ENCODE results near the gene LEFTY2.
"Not testable (repeated sequence)": the region's sequence is repeated elsewhere in the genome, so short reads cannot be mapped to it uniquely, and the experiment has no call there.

Gene LEFTY2

GRCh38 chr1:225941187-225941941 lies at the start of gene LEFTY2:
LEFTY2 (minus strand) TSS chr1:225941220; CDS start chr1:225941140, 80 bp downstream.
- DNase-seq = no peak

- DNase-seq = peak; percentile 31
These were observed 46.7 kb upstream of the LEFTY2 start for GRCh38 chr1:225987491-225988316.

GRCh38 chr1:225981714-225982113 lies 40.7 kb upstream of the LEFTY2 start:
- no peak for DNase-seq

- no peak for DNase-seq
These were observed 39.2 kb upstream of the LEFTY2 start for GRCh38 chr1:225980005-225980836.

GRCh38 chr1:225979421-225979820 lies 38.4 kb upstream of the LEFTY2 start:
- DNase-seq = no peak

GRCh38 chr1:225977937-225978748 lies 37.1 kb upstream of the LEFTY2 start:
- no peak for DNase-seq

- DNase-seq = not testable (repeated sequence)
These were observed 34.1 kb upstream of the LEFTY2 start for GRCh38 chr1:225975146-225975545.

- no peak for DNase-seq
These were observed 33.4 kb upstream of the LEFTY2 start for GRCh38 chr1:225974454-225974853.

GRCh38 chr1:225973158-225973557 lies 32.1 kb upstream of the LEFTY2 start:
- no peak for DNase-seq

- DNase-seq = no peak
These were observed 31.5 kb upstream of the LEFTY2 start for GRCh38 chr1:225972344-225973152.

- not testable (repeated sequence) for DNase-seq
These were observed 29.7 kb upstream of the LEFTY2 start for GRCh38 chr1:225970592-225971157.

GRCh38 chr1:225969751-225970150 lies 28.7 kb upstream of the LEFTY2 start:
- not testable (repeated sequence) for DNase-seq

- no peak for DNase-seq
These were observed 24.2 kb upstream of the LEFTY2 start for GRCh38 chr1:225965231-225965630.

- DNase-seq = no peak
These were observed 22.9 kb upstream of the LEFTY2 start for GRCh38 chr1:225963735-225964530.

- DNase-seq = no peak
These were observed 21.5 kb upstream of the LEFTY2 start for GRCh38 chr1:225962440-225962975.

GRCh38 chr1:225961659-225962439 lies 20.8 kb upstream of the LEFTY2 start:
- DNase-seq = no peak

- no peak for DNase-seq
These were observed 17.0 kb upstream of the LEFTY2 start for GRCh38 chr1:225958041-225958440.

GRCh38 chr1:225954753-225955152 lies 13.7 kb upstream of the LEFTY2 start:
- DNase-seq = no peak

- DNase-seq = no peak
These were observed 12.3 kb upstream of the LEFTY2 start for GRCh38 chr1:225953315-225953714.
